Measurements from ENCODE around the gene HOXA7. TPM values are rescaled to one million over a fixed set of nuclear protein-coding genes. Genes with fewer than 3 reads are reported as not detected.

The HOXA7 gene
- total RNA-seq, 6 experiments from 2014 or later: not detected

DNA sequence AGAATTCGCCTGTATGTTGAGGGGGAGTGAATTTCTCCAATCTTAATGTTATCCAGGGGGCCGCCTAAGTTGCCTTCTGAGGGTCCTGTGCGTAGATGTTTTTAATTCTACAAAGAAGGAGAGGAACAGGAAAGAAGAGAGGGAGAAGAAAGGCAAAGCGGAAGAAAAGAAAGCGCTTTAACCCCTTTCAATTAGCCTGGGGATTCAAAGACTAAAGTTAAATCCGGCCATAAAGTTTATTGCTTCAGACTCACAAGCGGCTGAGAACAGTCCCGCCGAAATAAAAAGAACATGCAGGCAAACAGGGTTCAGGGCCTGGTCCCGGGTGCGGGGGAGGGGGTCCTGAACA is 17.5 kb downstream of the HOXA7 start:
- Histone ChIP-seq H3K4me3 (no peak overlapping the region), H3K27me3 (peaks cover 5 to 58% of the 10 kb centered on the region in 2 donors), H3K9me3 (no peaks in the 10 kb centered on the region), H3K36me3 (no peaks in the 10 kb centered on the region), H3K27ac (no peak overlapping the region), H3K4me1 (no peaks in the 10 kb centered on the region)
- DNase-seq (no peak), ATAC-seq (no peak)
- WGBS (ENCODE audit: insufficient coverage, low coverage, low lambda C conversion rate, missing lambda C conversion rate): 36% methylated on average over 11 of the region's 11 CpGs
- TF ChIP-seq, protein P1, sequence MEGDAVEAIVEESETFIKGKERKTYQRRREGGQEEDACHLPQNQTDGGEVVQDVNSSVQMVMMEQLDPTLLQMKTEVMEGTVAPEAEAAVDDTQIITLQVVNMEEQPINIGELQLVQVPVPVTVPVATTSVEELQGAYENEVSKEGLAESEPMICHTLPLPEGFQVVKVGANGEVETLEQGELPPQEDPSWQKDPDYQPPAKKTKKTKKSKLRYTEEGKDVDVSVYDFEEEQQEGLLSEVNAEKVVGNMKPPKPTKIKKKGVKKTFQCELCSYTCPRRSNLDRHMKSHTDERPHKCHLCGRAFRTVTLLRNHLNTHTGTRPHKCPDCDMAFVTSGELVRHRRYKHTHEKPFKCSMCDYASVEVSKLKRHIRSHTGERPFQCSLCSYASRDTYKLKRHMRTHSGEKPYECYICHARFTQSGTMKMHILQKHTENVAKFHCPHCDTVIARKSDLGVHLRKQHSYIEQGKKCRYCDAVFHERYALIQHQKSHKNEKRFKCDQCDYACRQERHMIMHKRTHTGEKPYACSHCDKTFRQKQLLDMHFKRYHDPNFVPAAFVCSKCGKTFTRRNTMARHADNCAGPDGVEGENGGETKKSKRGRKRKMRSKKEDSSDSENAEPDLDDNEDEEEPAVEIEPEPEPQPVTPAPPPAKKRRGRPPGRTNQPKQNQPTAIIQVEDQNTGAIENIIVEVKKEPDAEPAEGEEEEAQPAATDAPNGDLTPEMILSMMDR (IDR thresholded peaks at IDR 0.05): no peak
- no peak for TF ChIP-seq POLR2A (IDR thresholded peaks at IDR 0.05)
- intact Hi-C loops (cut with DNase I): no loop called here

DNA sequence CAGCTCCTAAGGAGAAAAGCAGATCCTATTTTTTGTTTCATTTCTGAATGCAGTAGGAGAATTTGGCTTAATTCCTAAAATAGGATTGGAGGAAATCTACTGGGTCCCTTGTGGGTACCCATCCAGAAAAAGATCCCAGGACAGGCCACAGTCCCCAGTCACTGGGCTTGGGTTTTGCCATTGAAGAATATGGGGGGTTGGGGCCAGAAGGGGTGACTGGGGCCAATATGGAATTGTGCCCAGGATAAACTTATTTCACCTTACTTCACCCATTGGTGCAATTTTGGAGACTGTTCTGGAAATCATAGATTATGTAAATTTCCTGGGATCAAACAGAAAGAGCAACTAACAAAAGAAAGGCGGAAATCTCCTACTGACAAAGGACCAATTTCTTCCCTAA is 18.0 kb downstream of the HOXA7 start:
- Histone ChIP-seq H3K27me3 (peaks cover 5 to 54% of the 10 kb centered on the region in 2 donors), H3K36me3 (no peaks in the 10 kb centered on the region), H3K9me3 (no peaks in the 10 kb centered on the region), H3K4me3 (no peak overlapping the region), H3K27ac (no peak overlapping the region), H3K4me1 (no peaks in the 10 kb centered on the region)
- DNase-seq (no peak), ATAC-seq (no peak)
- intact Hi-C loops (cut with DNase I): no loop called here
- 62% methylated on average over 1 of the region's 1 CpG for WGBS (ENCODE audit: insufficient coverage, low coverage, low lambda C conversion rate, missing lambda C conversion rate)
- no peak for TF ChIP-seq POLR2A (IDR thresholded peaks at IDR 0.05)
- TF ChIP-seq, protein P1 (IDR thresholded peaks at IDR 0.05): no peak

DNA sequence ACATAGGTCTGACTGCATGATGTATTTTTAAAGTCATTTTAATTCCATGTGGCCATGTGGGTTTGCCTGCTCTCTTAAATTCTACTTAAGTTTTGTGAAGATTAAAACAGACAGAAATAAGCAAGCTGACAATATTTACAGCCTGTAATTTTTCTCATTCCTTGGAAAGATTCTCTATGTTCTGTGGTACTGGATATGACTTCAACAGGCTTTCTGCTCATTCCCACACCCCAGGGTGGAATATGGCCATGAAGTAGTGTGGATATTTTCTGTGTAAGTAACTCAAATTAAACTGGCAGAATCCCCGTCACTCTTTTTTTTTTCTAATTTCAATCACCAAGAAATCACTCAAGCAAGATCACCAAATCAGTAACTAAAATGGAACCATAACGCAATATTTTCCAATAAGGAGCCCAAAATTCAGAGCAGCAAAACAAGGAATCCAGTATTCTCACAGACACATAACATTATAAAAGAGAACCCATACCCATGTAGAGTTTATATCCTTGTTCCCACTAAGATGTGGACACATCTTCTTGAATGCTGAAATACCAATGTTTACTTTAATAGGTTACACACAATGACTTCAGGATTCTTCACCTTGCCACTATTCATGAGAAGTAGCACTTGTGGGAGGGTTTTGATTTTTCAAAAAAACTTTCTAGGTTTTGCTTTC is 18.7 kb downstream of the HOXA7 start:
- Histone ChIP-seq H3K4me3 (no peak overlapping the region), H3K27me3 (peaks cover 5 to 47% of the 10 kb centered on the region in 2 donors), H3K36me3 (no peaks in the 10 kb centered on the region), H3K27ac (no peak overlapping the region), H3K4me1 (no peaks in the 10 kb centered on the region), H3K9me3 (no peaks in the 10 kb centered on the region)
- no peak for ATAC-seq
- TF ChIP-seq, protein P1 (IDR thresholded peaks at IDR 0.05): no peak
- TF ChIP-seq POLR2A (IDR thresholded peaks at IDR 0.05): no peak
- intact Hi-C loops (cut with DNase I): no loop called here
- DNase-seq: no peak
- 59% methylated on average over 2 of the region's 2 CpGs for WGBS (ENCODE audit: insufficient coverage, low coverage, low lambda C conversion rate, missing lambda C conversion rate)

DNA sequence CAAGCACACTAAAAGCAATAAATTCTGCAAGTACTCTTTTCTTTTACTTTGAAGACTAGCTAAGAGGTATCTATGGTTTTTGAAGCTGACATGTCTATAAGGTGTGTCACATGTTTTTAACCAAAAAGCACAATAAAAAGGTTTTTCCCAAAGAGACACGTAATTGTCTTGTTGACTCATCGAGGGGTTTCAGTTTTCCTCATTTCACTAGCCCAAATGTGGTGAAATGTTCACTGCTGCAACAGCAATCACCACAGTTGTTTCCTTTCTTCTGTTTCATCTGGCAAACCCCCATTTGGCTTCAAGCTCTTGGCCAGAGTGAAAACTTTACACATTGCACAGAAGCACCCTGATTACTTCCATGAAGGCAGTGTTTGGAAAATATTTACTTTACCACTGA is 22.1 kb downstream of the HOXA7 start:
- H3K36me3 ChIP-seq: no peaks in the 10 kb centered on the region
- 20% methylated on average over 2 of the region's 2 CpGs for WGBS (ENCODE audit: insufficient coverage, low coverage, low lambda C conversion rate, missing lambda C conversion rate)
- DNase-seq: no peak
- ATAC-seq: no peak
- H3K4me1 ChIP-seq: no peaks in the 10 kb centered on the region
- H3K27me3 ChIP-seq: peaks cover 3 to 34% of the 10 kb centered on the region in 2 donors
- no peak overlapping the region for H3K27ac ChIP-seq
- intact Hi-C loops (cut with DNase I): no loop called here
- no peaks in the 10 kb centered on the region for H3K9me3 ChIP-seq
- TF ChIP-seq, protein P1 (IDR thresholded peaks at IDR 0.05): no peak
- no peak for TF ChIP-seq POLR2A (IDR thresholded peaks at IDR 0.05)
- H3K4me3 ChIP-seq: no peak overlapping the region
